Thymus (tissue), 11 donors: ENCODE results near the gene MIEF1. TPM values are rescaled to one million over a fixed set of nuclear protein-coding genes. Genes with fewer than 3 reads are reported as not detected.

ENCODE experiments used
- DNase-seq, 9 donors: peaks; one replicate each; pipeline ENCODE4 v3.0.0-alpha.2; 2013; ENCODE audit warnings: low spot score in 9 of 9, low read depth in 6 of 9, missing footprints in 1 of 9
- H3K27ac ChIP-seq, 2 donors: one replicate each; pipeline ENCODE4 v1.5.1; 2013; ENCODE audit warnings: control low read depth in 1 of 2, low read depth in 1 of 2, low read length in 1 of 2, mild to moderate bottlenecking in 1 of 2, moderate library complexity in 1 of 2
- H3K27me3 ChIP-seq, 2 donors: one replicate each; pipeline ENCODE4 v1.5.1; 2013; ENCODE audit warnings: low read length in 1 of 2; ENCODE audit not compliant: control insufficient read depth in 2 of 2, insufficient read depth in 1 of 2
- H3K36me3 ChIP-seq, 2 donors: one replicate each; pipeline ENCODE4 v1.5.1; 2013; ENCODE audit warnings: low read length in 1 of 2, mild to moderate bottlenecking in 1 of 2, moderate library complexity in 1 of 2; ENCODE audit not compliant: control insufficient read depth in 2 of 2, insufficient read depth in 2 of 2
- H3K4me1 ChIP-seq, 2 donors: one replicate each; pipeline ENCODE4 v1.5.1; 2013; ENCODE audit warnings: low read length in 2 of 2; ENCODE audit not compliant: control insufficient read depth in 2 of 2, insufficient read depth in 2 of 2
- H3K4me3 ChIP-seq, 2 donors: one replicate each; pipeline ENCODE4 v1.5.1; 2013; ENCODE audit warnings: low read length in 2 of 2, control low read depth in 1 of 2, mild to moderate bottlenecking in 1 of 2
- H3K9me3 ChIP-seq, 2 donors: one replicate each; pipeline ENCODE4 v1.5.1; 2013; ENCODE audit warnings: low read length in 1 of 2, mild to moderate bottlenecking in 1 of 2; ENCODE audit not compliant: control insufficient read depth in 2 of 2, insufficient read depth in 1 of 2
- whole genome bisulfite sequencing: extraction: QIAGEN DNeasy Blood & Tissue Kit; methylation state at CpG from one replicate; pipeline ENCODE4 v1.1.7; 2013; 5-methylcytosine and 5-hydroxymethylcytosine counted together
- polyA plus RNA-seq: library from polyadenylated mRNA; stranded (reverse); fragments of 200-250 nt; gene quantifications from one replicate; pipeline ENCODE4 v1.2.3, GENCODE V29; 2013
- total RNA-seq: library from RNA; stranded (reverse); fragments of 120-200 nt; gene quantifications from one replicate; pipeline ENCODE4 v1.2.4, GENCODE V29; 2013
- donor health status: healthy.

MIEF1 gene
- total and polyA plus RNA-seq, 2 donors, result 8.7 to 10.0 TPM

DNA sequence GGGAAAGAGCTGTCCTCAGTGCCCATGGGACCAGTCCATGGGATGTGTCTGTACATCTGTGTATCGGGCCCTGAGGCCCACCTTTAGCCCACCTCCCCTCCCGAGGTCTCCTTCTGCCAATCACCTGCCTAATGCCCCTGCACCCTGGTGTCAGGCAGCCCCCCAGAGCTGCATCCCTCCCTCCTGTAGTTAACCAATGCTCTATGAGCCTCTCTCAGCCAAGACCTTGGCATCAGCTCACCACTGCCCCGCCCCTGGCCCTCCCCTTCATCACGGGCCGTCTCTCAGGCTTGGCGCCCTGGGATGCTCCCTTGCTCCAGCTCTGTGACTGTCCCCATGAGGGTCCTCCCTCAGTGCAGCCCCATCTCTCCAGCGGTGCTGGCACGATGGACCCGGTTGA is 26.8 kb upstream of the MIEF1 start:
- DNase-seq, result no peak
- H3K27ac ChIP-seq, result no peak overlapping the region
- H3K36me3 ChIP-seq, result no peaks in the 10 kb centered on the region
- peaks cover 0 to 21% of the 10 kb centered on the region in 2 donors for H3K27me3 ChIP-seq
- no peak overlapping the region for H3K4me3 ChIP-seq
- no peaks in the 10 kb centered on the region for H3K9me3 ChIP-seq
- 90% methylated on average over 9 of the region's 9 CpGs for WGBS
- peaks cover 0 to 33% of the 10 kb centered on the region in 2 donors for H3K4me1 ChIP-seq

DNA sequence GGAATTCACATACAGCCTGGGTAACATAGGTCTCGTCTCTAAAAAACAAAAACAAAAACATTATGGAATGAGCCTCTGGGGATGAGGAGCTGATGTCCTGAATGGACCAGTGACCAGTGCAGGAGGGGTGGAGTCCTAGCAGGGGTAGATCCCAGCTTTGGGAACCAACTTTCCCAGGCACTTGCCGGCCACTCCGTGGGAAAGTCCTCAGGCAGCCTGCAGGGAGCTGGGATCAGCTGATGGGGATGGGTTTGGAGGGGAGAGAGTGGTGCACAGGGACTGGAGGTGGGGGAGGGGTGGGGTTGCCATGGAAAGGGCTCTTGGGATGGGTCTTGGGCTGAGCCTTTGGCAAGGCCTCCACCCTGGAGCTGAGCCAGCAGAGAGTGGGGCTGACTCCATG is 26.2 kb upstream of the MIEF1 start:
- WGBS, result 94% methylated on average over 3 of the region's 3 CpGs
- no peak overlapping the region for H3K4me3 ChIP-seq
- H3K27me3 ChIP-seq, result peaks cover 0 to 16% of the 10 kb centered on the region in 2 donors
- no peak for DNase-seq
- no peaks in the 10 kb centered on the region for H3K9me3 ChIP-seq
- peaks cover 0 to 28% of the 10 kb centered on the region in 2 donors for H3K4me1 ChIP-seq
- no peak overlapping the region for H3K27ac ChIP-seq
- H3K36me3 ChIP-seq, result no peaks in the 10 kb centered on the region

DNA sequence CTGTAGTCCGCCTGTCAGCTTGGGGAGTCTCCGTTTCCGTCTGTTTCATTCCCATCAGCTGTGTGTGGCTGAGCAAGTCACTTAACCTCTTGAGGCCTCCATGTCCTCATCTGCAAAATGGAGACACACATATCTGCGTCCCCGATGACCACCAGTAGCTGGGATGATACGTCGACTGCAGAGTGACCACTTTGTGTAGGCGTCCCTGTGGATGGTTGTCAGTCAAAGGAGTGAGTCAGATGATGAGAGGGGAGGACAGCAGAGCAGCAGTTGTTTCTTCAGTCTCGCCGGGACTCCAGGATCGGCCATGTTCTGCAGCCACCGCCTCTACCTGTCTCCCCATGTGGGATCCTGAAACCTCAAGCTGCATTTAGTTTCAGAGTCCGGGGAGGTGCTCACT is 25.4 kb upstream of the MIEF1 start:
- Histone ChIP-seq H3K27me3 (peaks cover 0 to 13% of the 10 kb centered on the region in 2 donors), H3K9me3 (no peaks in the 10 kb centered on the region), H3K4me1 (peaks cover 0 to 22% of the 10 kb centered on the region in 2 donors), H3K27ac (no peak overlapping the region), H3K4me3 (no peak overlapping the region), H3K36me3 (no peaks in the 10 kb centered on the region)
- WGBS, result 85% methylated on average over 13 of the region's 13 CpGs
- DNase-seq, result no peak

DNA sequence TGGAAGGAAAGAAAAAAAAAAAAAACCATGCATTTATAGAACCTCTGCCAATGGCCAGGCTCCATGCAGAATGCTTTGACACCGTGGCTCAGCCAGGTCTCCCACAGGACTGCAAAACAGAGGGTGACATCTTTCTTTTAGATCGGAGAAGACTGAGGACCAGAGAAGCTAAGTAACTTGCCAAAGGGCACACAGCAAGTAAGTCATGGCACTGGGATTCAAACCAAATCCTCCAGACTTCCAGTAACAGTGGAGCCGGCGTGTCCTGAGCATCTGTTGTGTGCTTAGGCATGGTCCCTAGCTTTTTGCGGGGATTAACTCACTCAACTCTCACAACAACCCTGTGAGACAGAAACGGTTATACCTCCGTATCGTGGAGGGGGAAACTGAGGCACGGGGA is 24.5 kb upstream of the MIEF1 start:
- Histone ChIP-seq H3K27me3 (peaks cover 0 to 4% of the 10 kb centered on the region in 2 donors), H3K27ac (no peak overlapping the region), H3K36me3 (no peaks in the 10 kb centered on the region), H3K4me3 (no peak overlapping the region), H3K4me1 (peaks cover 0 to 13% of the 10 kb centered on the region in 2 donors), H3K9me3 (no peaks in the 10 kb centered on the region)
- DNase-seq, result no peak
- WGBS, result 98% methylated on average over 9 of the region's 9 CpGs

DNA sequence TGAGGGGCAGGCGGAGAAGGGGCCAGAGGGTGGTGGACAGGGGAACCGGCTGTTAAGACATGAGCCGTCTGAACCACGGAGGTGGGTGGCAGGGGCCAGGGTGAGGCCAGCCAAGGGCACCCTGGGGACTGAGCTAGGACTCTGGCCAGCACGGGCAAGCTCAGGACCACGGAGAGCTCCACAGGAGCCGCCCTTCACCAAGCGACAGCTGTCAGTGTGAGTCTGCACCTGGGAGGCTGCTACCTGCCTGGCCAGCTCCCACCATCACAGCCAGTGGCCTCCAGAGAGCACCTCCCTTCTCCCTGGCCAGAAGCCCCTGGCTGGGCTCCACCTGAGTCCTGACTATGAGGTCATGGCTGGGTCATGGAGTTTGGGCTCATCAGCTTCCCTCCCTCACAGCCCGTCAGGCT is 23.6 kb upstream of the MIEF1 start:
- Histone ChIP-seq H3K4me3 (no peak overlapping the region), H3K27ac (no peak overlapping the region), H3K36me3 (no peaks in the 10 kb centered on the region), H3K27me3 (peaks cover 0 to 2% of the 10 kb centered on the region in 2 donors), H3K9me3 (no peaks in the 10 kb centered on the region), H3K4me1 (peaks cover 0 to 4% of the 10 kb centered on the region in 2 donors)
- 89% methylated on average over 9 of the region's 9 CpGs for WGBS
- peak in 2 of 9 donors; percentile 44 to 50 for DNase-seq

DNA sequence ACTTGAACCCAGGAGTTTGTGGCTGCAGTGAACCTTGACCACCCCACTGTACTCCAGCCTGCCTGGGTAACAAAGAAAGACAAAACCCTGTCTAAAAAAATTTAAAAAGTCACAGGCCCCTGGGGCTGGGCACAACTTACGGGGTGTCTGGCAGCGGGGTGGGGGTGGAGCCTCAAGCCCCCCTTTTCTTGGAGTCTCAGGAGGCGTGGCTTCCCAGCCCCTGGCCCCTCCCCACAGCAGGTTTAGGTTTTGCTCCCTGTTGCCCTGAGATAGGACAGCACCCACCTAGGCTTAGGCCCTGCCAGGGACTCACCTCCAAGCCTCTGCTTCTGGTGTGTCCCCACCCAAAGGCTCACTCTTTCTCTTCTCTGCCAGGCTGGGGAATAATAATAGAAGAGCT is 22.8 kb upstream of the MIEF1 start:
- H3K27ac ChIP-seq, result no peak overlapping the region
- H3K27me3 ChIP-seq, result peaks cover 0 to 4% of the 10 kb centered on the region in 2 donors
- no peaks in the 10 kb centered on the region for H3K9me3 ChIP-seq
- 82% methylated on average over 3 of the region's 3 CpGs for WGBS
- H3K36me3 ChIP-seq, result no peaks in the 10 kb centered on the region
- no peak for DNase-seq
- peaks cover 0 to 4% of the 10 kb centered on the region in 2 donors for H3K4me1 ChIP-seq
- no peak overlapping the region for H3K4me3 ChIP-seq

DNA sequence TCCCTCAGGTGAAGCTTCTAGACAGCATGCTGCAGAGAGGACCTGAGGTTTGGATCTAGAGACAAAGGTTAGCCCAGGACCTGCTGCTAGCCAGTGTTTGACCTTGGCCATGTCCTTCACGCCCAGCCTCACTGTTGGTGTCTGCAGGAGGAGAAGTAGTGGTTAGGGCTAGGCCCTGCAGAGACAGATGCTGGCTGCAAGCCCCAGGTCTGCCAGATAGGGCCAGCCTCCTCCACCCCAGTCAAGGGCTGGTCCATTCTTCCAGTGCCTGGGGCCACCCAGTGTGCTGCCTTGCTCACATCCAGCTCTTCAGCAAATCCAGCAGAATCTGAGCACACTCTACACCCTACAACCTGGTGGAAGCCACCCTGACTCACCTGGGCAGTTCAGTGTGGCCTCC is 21.5 kb upstream of the MIEF1 start:
- H3K9me3 ChIP-seq, result no peaks in the 10 kb centered on the region
- 91% methylated on average over 1 of the region's 1 CpG for WGBS
- H3K4me1 ChIP-seq, result no peaks in the 10 kb centered on the region
- no peaks in the 10 kb centered on the region for H3K36me3 ChIP-seq
- no peak for DNase-seq
- H3K4me3 ChIP-seq, result no peak overlapping the region
- H3K27me3 ChIP-seq, result peaks cover 0 to 4% of the 10 kb centered on the region in 2 donors
- no peak overlapping the region for H3K27ac ChIP-seq

DNA sequence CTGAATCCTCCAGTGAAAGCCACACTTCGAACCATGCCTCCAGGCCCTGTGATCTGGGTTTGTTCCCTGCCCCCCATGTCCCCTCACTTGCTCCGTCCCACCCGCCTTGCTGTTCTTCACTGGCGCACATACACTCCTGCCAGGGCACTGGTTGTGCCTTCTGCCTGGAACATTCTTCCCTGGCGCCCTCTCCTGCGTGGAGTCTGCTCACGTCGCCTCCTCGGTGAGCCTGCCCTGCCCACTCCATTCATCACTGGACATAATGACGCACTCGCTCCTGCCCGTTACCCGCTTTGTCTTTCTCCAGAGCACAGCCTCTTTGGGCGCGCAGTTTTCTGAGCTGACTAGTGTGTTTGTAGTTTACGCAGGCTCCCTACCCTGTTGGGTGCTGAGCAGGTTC is 21.0 kb upstream of the MIEF1 start:
- no peak overlapping the region for H3K4me3 ChIP-seq
- H3K9me3 ChIP-seq, result no peaks in the 10 kb centered on the region
- H3K27ac ChIP-seq, result no peak overlapping the region
- 96% methylated on average over 16 of the region's 16 CpGs for WGBS
- no peak for DNase-seq
- no peaks in the 10 kb centered on the region for H3K4me1 ChIP-seq
- no peaks in the 10 kb centered on the region for H3K36me3 ChIP-seq
- peaks cover 0 to 4% of the 10 kb centered on the region in 2 donors for H3K27me3 ChIP-seq

DNA sequence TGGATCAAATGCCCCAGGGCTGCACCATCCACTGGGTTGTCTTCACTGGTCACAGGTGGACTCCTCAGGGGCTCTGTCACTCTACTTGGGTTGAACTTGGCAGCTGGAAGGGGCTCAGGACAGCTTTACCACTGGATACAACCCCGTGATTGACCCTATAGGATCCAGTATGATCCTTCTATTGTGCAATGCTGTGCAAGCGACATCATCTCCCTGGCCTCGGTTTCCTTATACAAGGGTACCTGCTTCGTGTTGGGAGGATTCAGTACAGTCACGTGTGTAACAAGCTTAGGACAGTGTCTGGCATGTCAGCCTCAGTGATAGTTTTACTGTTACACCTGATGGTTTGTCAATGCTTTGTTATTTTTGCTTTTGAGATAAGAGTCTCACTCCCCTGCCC is 20.5 kb upstream of the MIEF1 start:
- Histone ChIP-seq H3K4me1 (no peaks in the 10 kb centered on the region), H3K36me3 (no peaks in the 10 kb centered on the region), H3K9me3 (no peaks in the 10 kb centered on the region), H3K4me3 (no peak overlapping the region), H3K27ac (no peak overlapping the region), H3K27me3 (peaks cover 0 to 4% of the 10 kb centered on the region in 2 donors)
- DNase-seq, result no peak
- 97% methylated on average over 5 of the region's 5 CpGs for WGBS

DNA sequence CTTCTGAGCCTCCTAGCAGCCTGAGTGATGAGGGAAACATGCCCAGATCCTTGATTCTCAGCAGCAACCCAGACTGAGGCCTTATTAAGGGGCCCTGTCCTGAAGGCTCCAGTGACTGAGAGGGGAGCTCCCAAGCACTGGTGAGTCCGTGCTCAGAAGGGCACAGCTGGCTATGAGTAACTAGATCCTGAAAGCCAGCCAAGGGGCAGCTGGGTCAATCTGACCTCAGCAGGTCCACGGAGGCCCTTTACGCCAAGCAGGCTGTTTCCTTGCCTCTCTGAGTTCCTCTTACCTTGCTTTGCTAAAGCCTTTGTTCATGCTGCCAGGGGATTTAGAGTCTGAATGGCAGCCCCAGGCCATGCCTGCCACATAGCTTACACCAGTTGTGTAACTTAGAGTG is 19.3 kb upstream of the MIEF1 start:
- no peaks in the 10 kb centered on the region for H3K4me1 ChIP-seq
- DNase-seq, result no peak
- H3K27ac ChIP-seq, result no peak overlapping the region
- H3K4me3 ChIP-seq, result no peak overlapping the region
- no peaks in the 10 kb centered on the region for H3K36me3 ChIP-seq
- no peaks in the 10 kb centered on the region for H3K9me3 ChIP-seq
- H3K27me3 ChIP-seq, result peaks cover 0 to 4% of the 10 kb centered on the region in 2 donors
- WGBS, result 94% methylated on average over 3 of the region's 3 CpGs
